ENCODE results near the gene SWT1.
"Not testable (repeated sequence)": the region's sequence is repeated elsewhere in the genome, so short reads cannot be mapped to it uniquely, and the experiment has no call there.

DNA sequence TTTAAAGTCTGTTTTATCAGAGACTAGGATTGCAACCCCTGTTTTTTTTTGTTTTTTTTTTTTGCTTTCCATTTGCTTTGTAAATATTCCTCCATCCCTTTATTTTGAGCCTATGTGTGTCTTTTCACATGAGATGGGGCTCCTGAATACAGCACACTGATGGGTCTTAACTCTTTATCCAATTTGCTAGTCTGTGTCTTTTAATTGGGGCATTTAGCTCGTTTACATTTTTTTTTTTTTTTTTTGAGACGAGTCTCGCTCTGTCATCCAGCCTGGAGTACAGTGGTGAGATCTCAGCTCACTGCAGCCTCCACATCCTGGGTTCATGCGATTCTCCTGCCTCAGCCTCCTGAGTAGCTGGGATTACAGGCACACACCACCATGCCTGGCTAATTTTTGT lies 41.7 kb downstream of the SWT1 start:
- TF ChIP-seq, protein P1, sequence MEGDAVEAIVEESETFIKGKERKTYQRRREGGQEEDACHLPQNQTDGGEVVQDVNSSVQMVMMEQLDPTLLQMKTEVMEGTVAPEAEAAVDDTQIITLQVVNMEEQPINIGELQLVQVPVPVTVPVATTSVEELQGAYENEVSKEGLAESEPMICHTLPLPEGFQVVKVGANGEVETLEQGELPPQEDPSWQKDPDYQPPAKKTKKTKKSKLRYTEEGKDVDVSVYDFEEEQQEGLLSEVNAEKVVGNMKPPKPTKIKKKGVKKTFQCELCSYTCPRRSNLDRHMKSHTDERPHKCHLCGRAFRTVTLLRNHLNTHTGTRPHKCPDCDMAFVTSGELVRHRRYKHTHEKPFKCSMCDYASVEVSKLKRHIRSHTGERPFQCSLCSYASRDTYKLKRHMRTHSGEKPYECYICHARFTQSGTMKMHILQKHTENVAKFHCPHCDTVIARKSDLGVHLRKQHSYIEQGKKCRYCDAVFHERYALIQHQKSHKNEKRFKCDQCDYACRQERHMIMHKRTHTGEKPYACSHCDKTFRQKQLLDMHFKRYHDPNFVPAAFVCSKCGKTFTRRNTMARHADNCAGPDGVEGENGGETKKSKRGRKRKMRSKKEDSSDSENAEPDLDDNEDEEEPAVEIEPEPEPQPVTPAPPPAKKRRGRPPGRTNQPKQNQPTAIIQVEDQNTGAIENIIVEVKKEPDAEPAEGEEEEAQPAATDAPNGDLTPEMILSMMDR (IDR thresholded peaks at IDR 0.05 in 8 of 11, conservative IDR thresholded peaks at IDR 0.05 in 3 of 11): not testable (repeated sequence)
- TF ChIP-seq POLR2A, POLR2AphosphoS5 (IDR thresholded peaks at IDR 0.05): not testable (repeated sequence)

Data from spleen (tissue), 7 donors.